Measurements from ENCODE around the gene DNAJC24.
"Not testable (repeated sequence)": the region's sequence is repeated elsewhere in the genome, so short reads cannot be mapped to it uniquely, and the experiment has no call there.

Gene DNAJC24

GRCh38 chr11:31369348-31370329, at the start of gene DNAJC24, which contains the start of gene DCDC1:
Gene DNAJC24, plus strand, starts transcription at chr11:31369860. Its CDS starts 889 bp downstream, at chr11:31370749.
Gene DCDC1, minus strand, starts transcription at chr11:31369739. Its CDS starts 41,459 bp downstream, at chr11:31328280.
- peak within 1 kb of the TSS; percentile 91 for H3K4me3 ChIP-seq (ENCODE audit: low read depth, low read length)
- peak; percentile 69 for DNase-seq (ENCODE audit: low read depth)

- not testable (repeated sequence) for DNase-seq (ENCODE audit: low read depth); H3K4me3 ChIP-seq (ENCODE audit: low read depth, low read length)
These were observed 48.2 kb upstream of the DNAJC24 start for GRCh38 chr11:31321494-31321893.

GRCh38 chr11:31323145-31323544, 46.5 kb upstream of the DNAJC24 start:
- no peak overlapping the region for H3K4me3 ChIP-seq (ENCODE audit: low read depth, low read length)
- DNase-seq (ENCODE audit: low read depth): no peak

GRCh38 chr11:31325160-31325559, 44.5 kb upstream of the DNAJC24 start:
- no peak overlapping the region for H3K4me3 ChIP-seq (ENCODE audit: low read depth, low read length)
- DNase-seq (ENCODE audit: low read depth): peak; percentile 80

GRCh38 chr11:31326470-31327148, 43.1 kb upstream of the DNAJC24 start:
- DNase-seq (ENCODE audit: low read depth): no peak
- no peak overlapping the region for H3K4me3 ChIP-seq (ENCODE audit: low read depth, low read length)

- DNase-seq (ENCODE audit: low read depth): no peak
- H3K4me3 ChIP-seq (ENCODE audit: low read depth, low read length): no peak overlapping the region
These were observed 42.2 kb upstream of the DNAJC24 start for GRCh38 chr11:31327417-31327816.

GRCh38 chr11:31328697-31329096, 41.0 kb upstream of the DNAJC24 start:
- DNase-seq (ENCODE audit: low read depth): no peak
- no peak overlapping the region for H3K4me3 ChIP-seq (ENCODE audit: low read depth, low read length)

GRCh38 chr11:31337806-31338205, 31.9 kb upstream of the DNAJC24 start:
- DNase-seq (ENCODE audit: low read depth): no peak
- H3K4me3 ChIP-seq (ENCODE audit: low read depth, low read length): no peak overlapping the region

GRCh38 chr11:31340903-31341572, 28.6 kb upstream of the DNAJC24 start:
- no peak overlapping the region for H3K4me3 ChIP-seq (ENCODE audit: low read depth, low read length)
- DNase-seq (ENCODE audit: low read depth): no peak

- DNase-seq (ENCODE audit: low read depth): no peak
- H3K4me3 ChIP-seq (ENCODE audit: low read depth, low read length): no peak overlapping the region
These were observed 18.5 kb upstream of the DNAJC24 start for GRCh38 chr11:31351168-31351567.

GRCh38 chr11:31355131-31355530, 14.5 kb upstream of the DNAJC24 start:
- peak; percentile 61 for DNase-seq (ENCODE audit: low read depth)
- no peak overlapping the region for H3K4me3 ChIP-seq (ENCODE audit: low read depth, low read length)

GRCh38 chr11:31355817-31356216, 13.8 kb upstream of the DNAJC24 start:
- peak; percentile 3 for DNase-seq (ENCODE audit: low read depth)
- no peak overlapping the region for H3K4me3 ChIP-seq (ENCODE audit: low read depth, low read length)

- DNase-seq (ENCODE audit: low read depth): no peak
- H3K4me3 ChIP-seq (ENCODE audit: low read depth, low read length): no peak overlapping the region
These were observed 7.9 kb upstream of the DNAJC24 start for GRCh38 chr11:31361743-31362142.

GRCh38 chr11:31366795-31367194, 2.9 kb upstream of the DNAJC24 start:
- no peak overlapping the region for H3K4me3 ChIP-seq (ENCODE audit: low read depth, low read length)
- DNase-seq (ENCODE audit: low read depth): no peak

GRCh38 chr11:31375879-31376278, 6.2 kb downstream of the DNAJC24 start:
- DNase-seq (ENCODE audit: low read depth): no peak
- no peak overlapping the region for H3K4me3 ChIP-seq (ENCODE audit: low read depth, low read length)

GRCh38 chr11:31383116-31383515, 13.5 kb downstream of the DNAJC24 start:
- no peak overlapping the region for H3K4me3 ChIP-seq (ENCODE audit: low read depth, low read length)
- DNase-seq (ENCODE audit: low read depth): no peak

GRCh38 chr11:31387379-31387778, 17.7 kb downstream of the DNAJC24 start:
- DNase-seq (ENCODE audit: low read depth): no peak

GRCh38 chr11:31397239-31397834, 27.7 kb downstream of the DNAJC24 start:
- H3K4me3 ChIP-seq (ENCODE audit: low read depth, low read length): no peak overlapping the region
- DNase-seq (ENCODE audit: low read depth): no peak

More at GRCh38 chr11:31387379-31387778, 17.7 kb downstream of the DNAJC24 start:
- no peak overlapping the region for H3K4me3 ChIP-seq (ENCODE audit: low read depth, low read length)

- no peak overlapping the region for H3K4me3 ChIP-seq (ENCODE audit: low read depth, low read length)
- DNase-seq (ENCODE audit: low read depth): no peak
These were observed 35.0 kb downstream of the DNAJC24 start for GRCh38 chr11:31404614-31405013.

Data from skeletal muscle cell (primary cell).